GM19240 (cell line): Measurements from ENCODE around the gene ASCC3.

Source experiments
- DNase-seq: peaks from one replicate; pipeline ENCODE4 v3.0.0; 2011; ENCODE audit warnings: low spot score; ENCODE audit not compliant: insufficient read length

ASCC3 gene

GRCh38 chr6:100504786-100505737 lies 376.1 kb downstream of the ASCC3 start:
- no peak for DNase-seq

GRCh38 chr6:100503043-100503705 lies 378.0 kb downstream of the ASCC3 start:
- no peak for DNase-seq

- no peak for DNase-seq
Observed at GRCh38 chr6:100493206-100493888, 387.8 kb downstream of the ASCC3 start.

- DNase-seq: no peak
Observed at GRCh38 chr6:100491952-100492670, 389.0 kb downstream of the ASCC3 start.

- no peak for DNase-seq
Observed at GRCh38 chr6:100490065-100490464, 391.1 kb downstream of the ASCC3 start.

- no peak for DNase-seq
Observed at GRCh38 chr6:100488244-100488643, 392.9 kb downstream of the ASCC3 start.

- DNase-seq: no peak
Observed at GRCh38 chr6:100487638-100488037, 393.5 kb downstream of the ASCC3 start.

GRCh38 chr6:100485268-100485667 lies 395.9 kb downstream of the ASCC3 start:
- DNase-seq: no peak

GRCh38 chr6:100484474-100484873 lies 396.7 kb downstream of the ASCC3 start:
- no peak for DNase-seq

GRCh38 chr6:100482698-100483097 lies 398.4 kb downstream of the ASCC3 start:
- no peak for DNase-seq

- DNase-seq: no peak
Observed at GRCh38 chr6:100479179-100480035, 401.7 kb downstream of the ASCC3 start.

GRCh38 chr6:100475554-100476320 lies 405.4 kb downstream of the ASCC3 start:
- no peak for DNase-seq

- DNase-seq: no peak
Observed at GRCh38 chr6:100473182-100473581, 407.9 kb downstream of the ASCC3 start.

- no peak for DNase-seq
Observed at GRCh38 chr6:100472674-100473073, 408.5 kb downstream of the ASCC3 start.

GRCh38 chr6:100470422-100471120 lies 410.6 kb downstream of the ASCC3 start:
- no peak for DNase-seq

GRCh38 chr6:100469101-100469859 lies 411.8 kb downstream of the ASCC3 start:
- DNase-seq: no peak

GRCh38 chr6:100468016-100468622 lies 413.0 kb downstream of the ASCC3 start:
- DNase-seq: no peak
